Caki2 (cell line): ENCODE measurements around the gene FAM193A. TPM values are rescaled to one million over a fixed set of nuclear protein-coding genes. Genes with fewer than 3 reads are reported as not detected.
"Not testable (repeated sequence)": the region's sequence is repeated elsewhere in the genome, so short reads cannot be mapped to it uniquely, and the experiment has no call there.

ENCODE experiments used
- DNase-seq: peaks from one replicate; pipeline ENCODE4 v3.0.0-alpha.2; 2015; ENCODE audit warnings: low read depth
- in situ Hi-C: cut with HindIII; loops from 2 replicates; pipeline ENCODE4 v1.10.0; 2016; ENCODE audit warnings: low sequenced_read_pairs, low pct_unique_long_range_greater_than_20kb, mixed read lengths
- total RNA-seq: library from RNA; depleted of rRNA; stranded (reverse); fragments of >200 nt; shearing (Covaris generic); gene quantifications from 2 replicates; pipeline ENCODE4 v1.2.3, GENCODE V29; 2014; ENCODE audit warnings: low replicate concordance

Gene FAM193A
- total RNA-seq, 1 experiment from 2014 or later = 5.0 TPM

- DNase-seq = no peak
- in situ Hi-C loops = no loop called here
Observed at GRCh38 chr4:2667428-2667827, 131.0 kb downstream of the FAM193A start.

DNA sequence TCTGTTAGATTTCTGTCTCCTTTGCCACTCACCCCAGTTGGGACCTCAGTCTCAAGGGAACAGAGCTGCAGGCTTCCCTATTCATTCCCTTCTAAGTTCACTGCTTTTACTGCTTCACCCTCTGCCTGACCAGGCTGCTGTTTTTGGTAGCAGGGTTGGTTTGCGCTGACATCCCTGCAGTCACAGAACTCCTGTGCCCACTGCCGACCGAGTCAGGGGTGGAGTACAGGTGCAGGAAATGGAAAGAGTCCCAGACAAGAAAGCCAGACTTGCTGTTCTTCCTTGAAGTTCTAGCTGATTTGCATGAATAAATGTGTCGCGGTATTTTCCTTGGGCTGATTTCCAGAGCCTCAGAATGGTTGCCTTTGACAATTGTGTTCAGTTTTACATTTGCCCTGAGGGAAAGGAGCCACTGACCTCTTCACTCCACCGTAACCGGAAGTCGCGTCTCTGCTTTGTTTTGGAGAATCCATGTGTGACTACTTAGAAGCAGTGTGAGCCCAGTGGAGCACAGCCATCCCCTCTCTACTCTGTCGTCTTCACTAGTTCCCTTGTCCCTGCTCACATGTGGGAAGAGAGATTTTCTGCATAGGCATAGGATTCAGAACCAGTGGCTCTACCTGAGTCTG is 134.9 kb downstream of the FAM193A start:
- peak; percentile 92 for DNase-seq
- in situ Hi-C loops = no loop called here

GRCh38 chr4:2672082-2672481 is 135.6 kb downstream of the FAM193A start:
- no peak for DNase-seq
- in situ Hi-C loops = no loop called here

- in situ Hi-C loops = no loop called here
- no peak for DNase-seq
Observed at GRCh38 chr4:2672700-2673099, 136.3 kb downstream of the FAM193A start.

DNA sequence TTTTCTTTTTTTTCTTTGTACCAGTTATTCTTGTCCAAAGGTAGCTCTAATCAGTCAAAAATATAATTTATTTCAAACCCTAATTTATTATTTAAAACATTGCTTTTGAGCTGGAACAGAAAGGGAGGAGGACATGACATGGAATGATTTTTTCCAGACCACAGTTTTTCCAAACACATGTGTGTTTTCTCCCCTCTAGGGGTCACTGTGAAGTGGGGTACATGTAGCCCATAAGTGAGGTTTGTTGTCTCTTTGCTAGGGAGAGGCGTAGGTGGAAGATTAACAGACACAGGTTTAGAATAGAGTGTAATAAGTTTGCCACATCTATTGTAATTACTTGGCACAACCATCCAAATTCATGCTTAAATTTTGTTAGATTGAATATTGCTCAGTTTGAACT is 136.7 kb downstream of the FAM193A start:
- DNase-seq = no peak
- in situ Hi-C loops = no loop called here

- DNase-seq, in situ Hi-C loops: not testable (repeated sequence)
Observed at GRCh38 chr4:2679762-2680161, 143.3 kb downstream of the FAM193A start.

- in situ Hi-C loops = no loop called here
Observed at GRCh38 chr4:2684486-2684885, 148.0 kb downstream of the FAM193A start.

GRCh38 chr4:2685541-2685940 is 149.1 kb downstream of the FAM193A start:
- in situ Hi-C loops = no loop called here
- no peak for DNase-seq

More at GRCh38 chr4:2684486-2684885, 148.0 kb downstream of the FAM193A start:
- no peak for DNase-seq

DNA sequence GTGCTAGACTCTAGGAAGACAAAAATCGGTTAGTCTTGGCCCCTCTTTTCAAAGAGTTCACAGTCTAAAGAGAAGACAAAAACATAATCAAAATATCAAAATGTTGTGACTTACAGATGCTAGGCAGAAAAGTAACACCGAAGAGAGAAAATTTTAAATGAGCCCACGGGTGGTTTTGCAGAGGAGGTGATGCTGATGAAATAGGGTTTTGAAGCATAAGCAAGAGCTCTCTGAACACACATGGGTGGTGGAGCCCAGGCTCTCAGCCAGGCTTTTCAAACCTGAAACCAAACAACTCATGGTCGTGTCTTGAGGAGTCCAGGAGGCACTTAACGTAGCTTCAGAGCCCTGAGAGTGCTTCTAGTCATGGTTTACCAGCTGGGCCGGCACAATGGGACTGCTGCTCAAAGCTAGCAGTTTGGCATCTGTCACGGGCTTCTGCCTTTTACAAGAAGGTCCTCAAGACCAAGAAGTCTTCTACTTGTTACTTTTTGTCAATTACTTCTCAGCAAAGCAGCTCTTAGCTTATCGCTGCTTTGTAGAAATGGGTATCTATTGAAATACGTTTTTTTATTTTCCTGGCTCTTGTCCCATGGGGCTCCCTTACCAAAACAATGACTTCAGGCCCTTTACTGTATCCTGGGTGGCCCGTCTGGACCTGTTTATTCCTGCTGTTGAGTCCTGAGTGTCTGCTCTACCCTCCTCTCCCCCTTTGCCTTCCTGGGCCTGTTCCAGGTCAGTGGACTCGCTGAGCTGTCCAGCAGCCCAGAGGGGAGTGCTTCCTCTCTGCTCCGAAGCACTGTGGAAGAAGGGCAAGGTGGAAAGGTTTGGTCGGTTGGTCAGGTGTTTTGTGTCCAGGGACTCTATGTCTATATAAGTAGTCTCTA is 150.2 kb downstream of the FAM193A start:
- DNase-seq = no peak

GRCh38 chr4:2688281-2688680 is 151.8 kb downstream of the FAM193A start:
- in situ Hi-C loops = no loop called here
- no peak for DNase-seq

More for the DNA sequence above, 150.2 kb downstream of the FAM193A start:
- in situ Hi-C loops = no loop called here

GRCh38 chr4:2688697-2689096 is 152.2 kb downstream of the FAM193A start:
- in situ Hi-C loops = no loop called here
- DNase-seq = no peak

GRCh38 chr4:2689114-2689513 is 152.7 kb downstream of the FAM193A start:
- in situ Hi-C loops = no loop called here
- no peak for DNase-seq

DNA sequence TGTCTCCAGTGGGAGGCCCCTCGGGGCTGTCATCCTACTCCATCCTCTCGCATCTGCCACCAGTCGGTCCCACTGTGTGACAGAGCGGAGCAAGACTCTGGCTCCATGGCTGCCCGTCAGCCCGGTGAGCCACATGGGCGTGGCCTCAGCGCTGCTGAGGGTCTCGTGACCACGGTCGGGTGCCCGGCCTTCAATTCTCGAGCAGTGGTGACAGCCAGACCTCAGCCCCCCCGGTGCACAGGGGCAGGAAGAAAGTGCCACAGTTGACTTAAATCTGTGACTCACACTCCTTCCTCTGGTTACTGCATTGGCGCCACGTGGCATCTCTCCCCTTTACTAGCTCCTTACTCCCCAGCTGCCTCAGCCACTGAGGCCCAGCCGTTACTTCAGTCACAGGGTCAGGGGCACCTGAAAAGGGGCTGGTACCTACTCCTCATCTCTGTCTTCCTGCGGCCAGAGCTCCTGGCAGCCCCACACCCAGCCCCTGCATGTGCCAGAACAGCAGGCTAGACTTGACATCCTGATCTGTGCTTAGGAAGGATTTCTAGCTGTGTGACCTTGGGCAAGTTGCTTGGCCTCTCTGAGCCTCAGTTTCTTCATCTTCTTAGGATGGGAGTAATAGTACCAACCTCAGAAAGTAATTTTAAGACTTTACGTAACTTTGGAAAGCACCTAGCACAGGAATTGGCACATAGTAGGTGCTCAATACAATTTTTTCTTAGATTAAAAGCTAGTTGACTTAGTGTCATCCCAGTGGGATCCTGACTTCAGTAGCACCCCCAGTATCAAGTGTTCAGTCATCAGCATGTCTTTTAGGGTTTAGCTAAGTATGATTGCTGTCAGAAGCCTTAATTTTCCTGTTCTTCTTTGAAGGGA is 153.6 kb downstream of the FAM193A start:
- peak; percentile 88 for DNase-seq

DNA sequence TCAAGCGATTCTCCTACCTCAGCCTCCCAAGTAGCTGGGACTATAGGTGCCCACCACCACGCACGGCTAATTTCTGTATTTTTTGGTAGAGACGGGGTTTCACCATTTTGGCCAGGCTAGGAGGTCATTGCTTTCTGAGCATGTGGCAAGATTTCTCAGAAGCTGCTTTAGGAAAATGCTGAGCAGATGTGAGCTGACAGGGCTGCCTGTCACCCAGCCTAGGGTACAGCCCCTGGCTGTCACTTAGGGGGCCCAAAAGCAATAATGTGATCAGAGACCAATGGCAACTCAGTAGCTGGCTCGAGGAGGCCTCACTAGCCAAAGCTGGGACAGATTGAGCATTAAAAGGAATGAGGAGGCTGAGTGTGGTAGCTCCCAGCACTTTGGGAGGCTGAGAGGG is 154.9 kb downstream of the FAM193A start:
- in situ Hi-C loops = no loop called here

More for the DNA sequence above, 153.6 kb downstream of the FAM193A start:
- in situ Hi-C loops = no loop called here

DNA sequence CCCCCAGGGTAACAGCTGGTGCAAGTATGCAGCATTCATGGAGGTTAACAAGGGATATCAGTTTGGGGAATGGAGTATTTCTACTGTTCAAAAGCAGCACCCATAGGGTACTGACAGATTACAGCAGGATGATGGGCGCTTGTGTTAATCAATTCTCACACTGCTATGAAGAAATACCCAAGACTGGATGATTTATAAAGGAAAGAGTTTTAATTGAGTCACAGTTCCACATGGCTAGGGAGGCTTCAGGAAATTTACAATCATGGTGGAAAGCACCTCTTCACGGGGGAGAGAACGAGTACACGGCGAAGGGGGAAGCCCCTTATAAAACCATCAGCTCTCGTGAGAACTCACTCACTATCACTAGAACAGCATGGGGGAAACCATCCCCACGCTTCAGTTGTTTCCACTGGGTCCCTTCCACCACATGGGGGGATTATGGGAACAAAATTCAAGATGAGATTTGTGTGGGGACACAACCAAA is 155.5 kb downstream of the FAM193A start:
- in situ Hi-C loops = no loop called here
- DNase-seq = peak; percentile 14

More for the DNA sequence above, 154.9 kb downstream of the FAM193A start:
- no peak for DNase-seq

DNA sequence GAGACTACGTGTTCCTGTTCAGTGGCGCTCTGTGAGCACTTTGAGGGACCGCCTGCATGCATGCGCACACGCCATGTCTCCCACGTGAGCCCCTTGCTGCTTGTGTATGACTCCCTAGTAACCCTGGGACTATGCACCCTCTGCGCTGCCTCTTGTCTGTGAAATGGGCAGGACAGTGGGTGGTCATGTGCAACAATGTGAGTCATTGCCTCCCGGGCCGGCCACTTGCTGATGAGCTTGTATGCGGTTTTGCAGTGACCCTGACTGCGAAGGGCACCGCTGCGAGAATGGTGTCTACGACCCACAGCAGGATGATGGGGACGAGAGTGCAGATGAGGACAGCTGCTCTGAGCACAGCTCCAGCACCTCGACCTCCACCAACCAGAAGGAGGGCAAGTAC is 158.2 kb downstream of the FAM193A start:
- DNase-seq = peak; percentile 94

DNA sequence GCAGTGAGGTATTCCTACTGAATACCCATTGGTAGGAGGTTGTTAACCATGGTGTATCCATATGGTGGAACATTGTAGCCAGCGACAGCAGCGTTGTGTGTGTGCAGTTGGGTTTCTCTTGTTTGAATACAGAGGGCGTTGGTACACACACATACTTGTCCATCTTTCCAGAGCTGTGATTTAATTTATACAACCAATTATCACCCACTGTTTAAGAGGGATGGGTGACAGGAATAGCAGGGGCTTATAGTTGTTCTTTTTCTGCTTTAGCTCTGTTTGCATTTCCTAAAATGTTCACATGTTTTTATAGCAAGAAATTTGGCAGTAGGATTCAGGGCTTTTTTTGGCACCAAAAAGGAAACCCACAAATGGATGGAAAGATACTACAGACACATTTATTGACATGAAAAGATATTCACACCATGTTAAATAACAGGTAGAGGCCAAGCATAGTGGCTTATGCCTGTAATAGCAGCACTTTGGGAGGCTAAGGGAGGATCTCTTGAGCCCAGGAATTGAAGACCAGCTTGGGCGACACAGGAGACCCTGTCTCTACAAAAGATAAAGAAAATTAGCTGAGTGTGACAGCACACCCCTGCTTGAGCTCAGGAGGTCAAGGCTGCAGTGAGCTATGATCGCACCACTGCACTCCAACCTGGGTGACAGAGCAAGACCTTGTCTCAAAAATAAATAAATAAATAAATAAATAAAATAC is 159.1 kb downstream of the FAM193A start:
- no peak for DNase-seq
- in situ Hi-C loops = no loop called here

More for the DNA sequence above, 158.2 kb downstream of the FAM193A start:
- in situ Hi-C loops = no loop called here

DNA sequence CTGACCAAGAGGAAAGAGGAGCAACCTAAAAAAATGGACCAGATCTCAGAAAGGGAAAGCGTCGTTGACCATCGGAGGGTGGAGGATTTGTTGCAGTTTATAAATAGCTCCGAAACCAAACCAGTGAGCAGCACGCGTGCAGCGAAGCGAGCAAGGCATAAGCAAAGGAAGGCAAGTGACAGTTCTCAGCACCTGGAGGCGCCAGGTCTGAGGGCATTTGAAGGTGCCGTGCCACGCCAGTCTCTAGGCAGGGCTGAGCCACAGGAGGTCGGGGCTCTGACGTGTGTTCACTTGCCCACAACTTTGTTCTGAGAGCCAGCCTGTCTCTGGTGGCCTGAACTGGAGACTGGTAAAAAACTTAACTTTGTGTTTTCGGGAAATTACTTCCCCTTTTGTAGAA is 160.0 kb downstream of the FAM193A start:
- no peak for DNase-seq
- in situ Hi-C loops = no loop called here
